GM04503 (cell line): Measurements from ENCODE around the gene ZSCAN26.

Experiments used
- DNase-seq: peaks from one replicate; pipeline ENCODE4 v3.0.0-alpha.2; 2012; ENCODE audit warnings: low read depth

ZSCAN26 gene

GRCh38 chr6:28266962-28267694, at the start of gene ZSCAN26:
Gene ZSCAN26, plus strand, starts transcription at chr6:28267143. Its CDS starts 4,777 bp downstream, at chr6:28271920.
- peak; percentile 63 for DNase-seq

DNA sequence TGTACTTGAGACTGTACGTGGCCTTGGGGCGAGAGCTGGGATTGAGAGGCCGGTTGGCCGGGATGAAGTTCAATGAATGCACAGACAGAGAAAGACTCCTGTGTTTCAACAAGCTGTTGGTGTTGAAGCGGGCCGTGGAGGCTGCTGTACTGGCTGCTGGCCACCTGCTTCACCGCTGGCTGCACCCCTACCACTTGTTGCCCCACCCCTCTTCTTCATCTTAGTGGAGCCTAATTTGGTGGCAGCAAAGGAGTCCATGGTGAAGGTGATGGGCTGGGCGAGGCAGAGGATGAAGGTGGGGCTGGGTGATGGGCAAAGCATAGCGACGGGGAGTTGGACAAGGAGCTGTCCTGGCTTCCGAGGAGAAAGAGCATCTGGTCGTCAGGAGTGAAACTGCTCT, 49.1 kb upstream of the ZSCAN26 start:
- DNase-seq = no peak

- DNase-seq = no peak
Measured at GRCh38 chr6:28218312-28219248, 48.4 kb upstream of the ZSCAN26 start.

DNA sequence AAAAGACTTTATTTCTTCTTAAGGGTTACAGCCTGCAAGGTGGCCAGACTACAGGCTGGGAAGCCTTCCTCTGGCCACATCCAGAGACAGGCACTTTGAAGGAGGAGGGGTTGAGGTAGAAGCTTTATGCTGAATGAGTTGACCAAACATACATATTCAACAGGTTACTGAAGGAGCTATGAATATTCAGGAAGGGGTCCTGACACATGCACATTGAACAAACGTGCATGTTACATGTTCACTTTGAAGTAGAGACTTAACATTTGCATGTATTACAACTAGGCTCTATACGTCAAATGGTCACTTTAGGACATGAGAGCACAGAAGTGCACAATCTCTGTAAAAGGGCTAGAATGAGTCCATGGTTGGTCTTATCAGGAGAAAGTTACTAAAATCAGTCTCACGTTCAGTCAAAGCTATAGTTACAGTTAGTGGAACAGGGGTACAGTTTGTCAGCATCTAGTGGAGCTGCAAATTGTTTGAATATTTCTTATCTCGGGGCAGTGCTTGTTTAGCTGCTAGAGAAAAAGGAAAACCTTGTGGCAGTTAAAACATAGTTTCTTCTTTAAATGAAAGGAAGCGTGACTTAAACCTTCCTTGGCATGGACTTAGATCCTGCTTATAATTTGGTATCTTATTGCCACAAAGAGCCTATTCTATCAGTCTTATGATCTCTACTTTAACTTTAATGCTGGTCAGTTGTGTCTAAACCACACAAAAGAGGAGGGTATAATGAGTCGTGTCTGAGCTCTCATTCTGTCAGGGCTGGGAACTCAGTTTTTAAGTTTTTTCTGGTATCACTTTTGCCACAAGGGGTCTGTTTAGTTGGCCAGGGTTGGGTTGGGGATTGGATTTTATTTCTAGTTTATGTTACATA, 46.4 kb upstream of the ZSCAN26 start:
- DNase-seq = no peak

- DNase-seq = no peak
Measured at GRCh38 chr6:28224131-28225055, 42.5 kb upstream of the ZSCAN26 start.

DNA sequence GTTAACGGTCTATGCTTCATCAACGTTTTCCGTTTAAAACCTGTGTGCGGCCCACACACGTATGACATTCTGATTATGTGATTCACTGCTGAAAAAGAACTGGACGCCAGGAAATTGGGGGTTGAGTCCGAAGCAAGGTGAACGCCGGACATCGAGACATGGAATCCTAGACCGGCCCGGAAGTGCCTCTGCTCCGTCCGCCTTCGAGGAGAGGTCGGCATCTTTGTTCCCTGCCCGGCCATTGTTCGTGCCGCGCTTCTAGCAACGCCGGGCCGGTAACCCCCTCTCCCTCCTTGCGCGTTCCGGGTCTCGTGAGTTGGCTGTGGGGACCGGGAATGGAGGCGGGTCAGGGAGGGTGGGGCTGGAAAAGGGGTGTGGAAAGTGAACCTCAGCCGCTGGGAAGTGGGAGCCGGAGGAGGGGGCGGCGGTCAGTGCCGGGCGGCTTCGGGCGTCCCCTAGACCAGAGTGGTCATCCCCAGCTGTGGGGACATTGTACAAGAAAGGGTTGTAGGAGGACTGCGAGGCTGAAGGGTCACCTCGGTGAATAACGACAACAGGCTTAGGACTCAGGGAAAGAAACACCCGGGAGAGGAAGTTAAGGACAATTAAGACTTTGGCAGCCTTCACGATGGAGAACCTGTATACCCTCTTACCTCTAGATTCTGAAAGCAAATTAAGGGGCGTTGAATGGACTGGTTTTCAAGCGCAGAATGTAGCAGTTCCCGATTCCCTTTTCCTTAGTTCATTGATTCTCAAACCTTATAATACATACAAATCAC, 41.7 kb upstream of the ZSCAN26 start, which contains the start of gene ZSCAN9:
Gene ZSCAN9, plus strand, starts transcription at position 220 of the 779 bp plus-strand sequence. CDS start 1,810 bp downstream, outside the sequence.
- DNase-seq = peak; percentile 51

DNA sequence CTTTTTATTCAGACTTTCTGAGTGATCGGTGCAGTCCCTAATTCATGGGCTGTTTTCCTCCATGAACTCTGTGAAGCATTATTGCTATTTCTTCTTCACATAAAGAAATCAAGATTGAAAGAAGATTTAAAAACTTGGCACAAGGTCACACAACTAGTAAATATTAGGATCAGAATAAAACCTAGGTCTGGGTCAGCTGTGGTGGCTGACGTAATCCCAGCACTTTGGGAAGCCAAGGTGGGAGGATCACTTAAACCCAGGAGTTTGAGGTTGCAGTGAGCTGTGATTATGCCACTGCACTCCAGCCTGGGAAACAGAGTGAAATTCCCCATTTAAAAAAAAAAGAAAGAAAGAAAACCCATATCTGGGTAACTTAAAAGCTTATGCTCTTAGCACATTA, 40.5 kb upstream of the ZSCAN26 start:
- DNase-seq = no peak

DNA sequence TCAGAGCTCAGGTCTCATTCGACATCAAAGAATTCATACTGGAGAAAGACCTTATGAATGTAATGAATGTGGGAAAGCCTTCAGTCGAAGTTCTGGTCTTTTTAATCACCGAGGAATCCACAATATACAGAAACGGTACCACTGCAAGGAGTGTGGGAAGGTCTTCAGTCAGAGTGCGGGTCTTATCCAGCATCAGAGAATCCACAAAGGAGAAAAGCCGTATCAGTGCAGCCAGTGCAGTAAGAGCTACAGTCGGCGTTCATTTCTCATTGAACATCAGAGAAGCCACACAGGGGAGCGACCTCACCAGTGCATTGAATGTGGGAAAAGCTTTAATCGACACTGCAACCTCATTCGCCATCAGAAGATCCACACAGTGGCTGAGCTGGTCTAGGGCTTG, 34.2 kb upstream of the ZSCAN26 start:
- no peak for DNase-seq

- DNase-seq = no peak
Measured at GRCh38 chr6:28235912-28236452, 31.0 kb upstream of the ZSCAN26 start.

DNA sequence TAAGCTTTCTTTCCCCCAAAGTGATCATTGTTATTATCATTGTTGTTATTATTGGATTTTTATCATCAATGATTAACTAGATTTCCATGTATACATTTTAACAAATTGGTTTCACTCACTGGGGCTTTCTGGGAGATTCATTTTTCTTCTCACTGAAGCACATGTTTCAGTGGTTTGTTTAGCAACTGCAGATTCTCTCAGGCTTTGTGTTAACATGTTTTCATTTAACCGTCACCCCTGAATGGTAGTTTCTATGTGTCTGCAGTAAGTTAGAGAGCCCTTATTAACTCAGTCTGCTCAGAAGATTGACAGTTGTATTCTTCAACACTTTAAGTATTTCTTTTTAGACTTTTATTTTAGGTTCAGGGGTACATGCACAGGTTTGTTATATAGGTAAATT, 27.3 kb upstream of the ZSCAN26 start:
- no peak for DNase-seq

- DNase-seq = no peak
Measured at GRCh38 chr6:28240471-28240870, 26.5 kb upstream of the ZSCAN26 start.

DNA sequence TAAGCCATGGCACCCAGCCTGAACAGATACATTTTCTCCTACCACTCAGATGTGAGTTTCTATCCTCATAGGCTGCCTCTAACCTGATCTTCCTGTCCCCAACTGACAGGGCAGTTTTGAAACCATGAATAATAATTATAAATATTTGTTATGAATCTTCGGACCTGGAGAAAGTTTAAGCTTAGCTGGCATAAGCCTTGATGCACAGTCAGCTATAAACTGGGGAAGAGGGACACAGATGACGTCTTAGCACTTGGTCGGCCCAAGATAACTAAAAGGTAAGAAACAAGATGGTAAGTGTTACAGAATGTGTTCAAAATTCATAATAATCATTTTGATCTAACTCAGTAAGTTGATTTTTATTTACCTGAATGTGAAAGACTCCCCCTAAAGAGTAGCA, 23.0 kb upstream of the ZSCAN26 start:
- DNase-seq = no peak

DNA sequence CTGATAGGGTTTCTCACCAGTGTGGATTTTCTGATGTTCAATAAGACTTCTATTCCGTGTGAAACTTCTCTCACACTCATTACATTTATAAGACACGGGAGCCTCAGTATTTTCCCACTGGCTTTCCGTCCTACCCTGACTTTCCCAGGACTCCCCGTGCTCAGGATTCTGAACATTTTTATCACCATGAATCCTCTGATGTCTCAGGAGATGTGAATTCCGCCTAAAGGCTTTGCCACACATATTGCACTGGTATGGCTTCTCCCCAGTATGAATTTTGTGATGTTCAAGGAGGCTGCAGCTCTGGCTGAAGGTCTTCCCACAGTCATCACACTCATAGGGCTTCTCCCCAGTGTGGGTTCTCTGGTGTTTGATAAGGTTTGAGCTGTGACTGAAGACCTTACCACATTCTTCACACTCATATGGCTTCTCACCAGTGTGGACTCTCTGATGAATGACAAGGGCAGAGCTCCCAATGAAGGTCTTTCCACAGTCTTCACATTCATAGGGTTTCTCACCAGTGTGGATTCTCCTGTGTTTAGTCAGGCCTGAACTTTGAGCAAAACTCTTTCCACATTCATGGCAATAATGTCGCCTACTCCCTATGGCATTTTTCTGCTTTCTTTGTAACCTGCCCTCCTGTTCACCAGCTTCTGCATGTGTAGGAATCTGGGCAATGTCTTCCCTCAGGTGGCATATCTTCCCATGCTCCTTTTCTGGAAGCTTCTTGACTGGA, 21.6 kb upstream of the ZSCAN26 start:
- DNase-seq = no peak

GRCh38 chr6:28248916-28249315, 18.0 kb upstream of the ZSCAN26 start:
- no peak for DNase-seq

- DNase-seq = no peak
Measured at GRCh38 chr6:28250747-28251146, 16.2 kb upstream of the ZSCAN26 start.

GRCh38 chr6:28251661-28252008, 15.3 kb upstream of the ZSCAN26 start:
- DNase-seq = no peak

GRCh38 chr6:28252009-28252975, 14.7 kb upstream of the ZSCAN26 start, which contains the start of gene ZKSCAN4:
Gene ZKSCAN4, minus strand, starts transcription at chr6:28252269. Its CDS starts 289 bp downstream, at chr6:28251980.
- DNase-seq = peak; percentile 63

DNA sequence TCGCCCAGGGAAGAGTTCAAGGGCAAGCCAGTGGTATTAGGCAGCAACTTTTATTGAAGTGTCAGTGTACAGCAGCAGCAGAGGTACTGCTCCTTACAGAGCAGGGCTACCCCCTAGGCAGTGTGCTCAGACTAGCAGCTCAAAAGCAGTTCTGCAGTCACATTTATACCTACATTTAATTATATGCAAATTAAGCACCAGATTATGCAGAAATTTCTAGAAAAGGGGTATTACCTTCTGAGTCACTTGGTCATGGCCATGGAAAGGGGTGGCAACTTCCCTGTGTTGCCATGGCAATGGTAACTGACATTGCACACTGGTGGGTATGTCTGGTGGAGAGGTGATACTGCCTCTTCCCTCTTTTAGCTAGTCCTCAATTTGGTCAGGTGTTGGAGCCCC, 12.8 kb upstream of the ZSCAN26 start:
- DNase-seq = no peak
